Prostate gland (tissue), 2 donors: ENCODE measurements around the gene ZNF766.
"Not testable (repeated sequence)": the region's sequence is repeated elsewhere in the genome, so short reads cannot be mapped to it uniquely, and the experiment has no call there.

Experiments
- POLR2A ChIP-seq: fragments of 450-650 bp; IDR thresholded peaks from one replicate; pipeline ENCODE4 v1.6.1; 2016; ENCODE audit warnings: antibody characterized with exemption, mild to moderate bottlenecking
- POLR2AphosphoS5 ChIP-seq: sonication (generic); formaldehyde crosslinking; IDR thresholded peaks from one replicate; pipeline ENCODE4 v1.6.1; 2017; ENCODE audit warnings: antibody characterized with exemption
- TF ChIP-seq, protein P1 (sequence below), 4 experiments: fragments of 200-600 bp in 2 of 4; fragments of 450-650 bp in 2 of 4; sonication (generic) in 2 of 4; IDR thresholded peaks; 1 replicate in 3 of 4; 2 replicates in 1 of 4; pipeline ENCODE4 v1.5.1; 2016 to 2019; ENCODE audit warnings: antibody characterized with exemption in 4 of 4, mild to moderate bottlenecking in 2 of 4, moderate library complexity in 2 of 4

DNA sequence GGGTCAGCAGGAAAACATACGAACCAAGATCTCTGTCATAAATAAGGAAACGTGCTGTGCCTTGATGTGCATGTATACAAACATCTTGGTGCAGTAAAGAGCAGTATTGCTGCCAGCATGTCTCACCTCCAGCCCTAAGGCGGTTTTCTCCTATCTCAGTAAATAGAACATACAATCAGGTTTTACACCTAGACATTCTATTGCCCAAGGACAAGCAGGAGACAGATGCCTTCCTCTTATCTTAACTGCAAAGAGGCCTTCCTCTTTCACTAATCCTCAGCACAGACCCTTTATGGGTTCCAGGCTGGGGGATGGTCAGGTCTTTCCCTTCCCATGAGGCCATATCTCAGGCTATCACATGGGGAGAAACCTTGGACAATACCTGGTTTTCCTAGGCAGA lies 69.6 kb downstream of the ZNF766 start:
- TF ChIP-seq POLR2A, POLR2AphosphoS5: not testable (repeated sequence)
- TF ChIP-seq, protein P1, sequence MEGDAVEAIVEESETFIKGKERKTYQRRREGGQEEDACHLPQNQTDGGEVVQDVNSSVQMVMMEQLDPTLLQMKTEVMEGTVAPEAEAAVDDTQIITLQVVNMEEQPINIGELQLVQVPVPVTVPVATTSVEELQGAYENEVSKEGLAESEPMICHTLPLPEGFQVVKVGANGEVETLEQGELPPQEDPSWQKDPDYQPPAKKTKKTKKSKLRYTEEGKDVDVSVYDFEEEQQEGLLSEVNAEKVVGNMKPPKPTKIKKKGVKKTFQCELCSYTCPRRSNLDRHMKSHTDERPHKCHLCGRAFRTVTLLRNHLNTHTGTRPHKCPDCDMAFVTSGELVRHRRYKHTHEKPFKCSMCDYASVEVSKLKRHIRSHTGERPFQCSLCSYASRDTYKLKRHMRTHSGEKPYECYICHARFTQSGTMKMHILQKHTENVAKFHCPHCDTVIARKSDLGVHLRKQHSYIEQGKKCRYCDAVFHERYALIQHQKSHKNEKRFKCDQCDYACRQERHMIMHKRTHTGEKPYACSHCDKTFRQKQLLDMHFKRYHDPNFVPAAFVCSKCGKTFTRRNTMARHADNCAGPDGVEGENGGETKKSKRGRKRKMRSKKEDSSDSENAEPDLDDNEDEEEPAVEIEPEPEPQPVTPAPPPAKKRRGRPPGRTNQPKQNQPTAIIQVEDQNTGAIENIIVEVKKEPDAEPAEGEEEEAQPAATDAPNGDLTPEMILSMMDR (IDR thresholded peaks at IDR 0.05), result not testable (repeated sequence)
